Measurements from ENCODE around the gene PLEKHA7. TPM values are rescaled to one million over a fixed set of nuclear protein-coding genes. Genes with fewer than 3 reads are reported as not detected.

PLEKHA7 gene
- total RNA-seq, 2 experiments from 2014 or later = 0.13 TPM; not detected in 1

DNA sequence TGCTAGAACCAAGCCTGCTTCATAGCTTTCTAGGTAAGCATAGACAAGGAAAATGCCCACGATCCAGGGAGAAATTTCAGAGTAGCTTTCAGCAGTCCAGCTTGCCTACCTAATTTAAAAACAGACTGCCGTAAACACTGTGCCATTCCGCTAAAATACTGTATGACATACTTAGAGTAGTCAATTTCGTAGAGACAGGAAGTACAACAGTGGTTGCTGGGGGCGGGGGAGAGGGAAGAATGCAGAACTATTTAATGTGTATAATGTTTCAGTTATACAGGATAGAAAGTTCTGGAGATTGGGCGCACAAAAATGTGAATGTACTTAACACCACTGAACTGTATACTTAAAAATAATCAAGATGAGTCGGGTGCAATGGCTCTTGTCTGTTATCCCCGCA, 219.1 kb downstream of the PLEKHA7 start:
- no TSS peak for BruUV-seq (replicated peaks)
- H3K9me3 ChIP-seq (ENCODE audit: low read length) = no peaks in the 10 kb centered on the region
- DNase-seq (ENCODE audit: low spot score) = no peak
- H3K4me1 ChIP-seq (ENCODE audit: insufficient read depth, low read length, poor library complexity, severe bottlenecking) = no peaks in the 10 kb centered on the region
- H3K4me3 ChIP-seq (ENCODE audit: low read depth, low read length, poor library complexity, severe bottlenecking) = no peak overlapping the region
- TF ChIP-seq, protein P1, sequence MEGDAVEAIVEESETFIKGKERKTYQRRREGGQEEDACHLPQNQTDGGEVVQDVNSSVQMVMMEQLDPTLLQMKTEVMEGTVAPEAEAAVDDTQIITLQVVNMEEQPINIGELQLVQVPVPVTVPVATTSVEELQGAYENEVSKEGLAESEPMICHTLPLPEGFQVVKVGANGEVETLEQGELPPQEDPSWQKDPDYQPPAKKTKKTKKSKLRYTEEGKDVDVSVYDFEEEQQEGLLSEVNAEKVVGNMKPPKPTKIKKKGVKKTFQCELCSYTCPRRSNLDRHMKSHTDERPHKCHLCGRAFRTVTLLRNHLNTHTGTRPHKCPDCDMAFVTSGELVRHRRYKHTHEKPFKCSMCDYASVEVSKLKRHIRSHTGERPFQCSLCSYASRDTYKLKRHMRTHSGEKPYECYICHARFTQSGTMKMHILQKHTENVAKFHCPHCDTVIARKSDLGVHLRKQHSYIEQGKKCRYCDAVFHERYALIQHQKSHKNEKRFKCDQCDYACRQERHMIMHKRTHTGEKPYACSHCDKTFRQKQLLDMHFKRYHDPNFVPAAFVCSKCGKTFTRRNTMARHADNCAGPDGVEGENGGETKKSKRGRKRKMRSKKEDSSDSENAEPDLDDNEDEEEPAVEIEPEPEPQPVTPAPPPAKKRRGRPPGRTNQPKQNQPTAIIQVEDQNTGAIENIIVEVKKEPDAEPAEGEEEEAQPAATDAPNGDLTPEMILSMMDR (conservative IDR thresholded peaks at IDR 0.05; ENCODE audit: low read length) = no peak
- no peak for TF ChIP-seq EZH2phosphoT487 (IDR thresholded peaks at IDR 0.05; ENCODE audit: borderline replicate concordance, low read depth, low read length)
- H3K36me3 ChIP-seq (ENCODE audit: insufficient read depth, low read length) = no peaks in the 10 kb centered on the region
- intact Hi-C loops (cut with micrococcal nuclease; ENCODE audit: unreplicated experiment) = no loop called here
- H3K79me2 ChIP-seq (ENCODE audit: insufficient read depth, low read depth, low read length) = no peaks in the 10 kb centered on the region
- CTCF ChIA-PET (ENCODE audit: unreplicated experiment) = no interaction called here
- H2AFZ ChIP-seq (ENCODE audit: low read length) = no peak overlapping the region
- no peaks in the 10 kb centered on the region for H4K20me1 ChIP-seq (ENCODE audit: insufficient read depth, low read length)
- POLR2A ChIA-PET = no interaction called here
- H3K4me2 ChIP-seq (ENCODE audit: low read length) = no peak overlapping the region
- no peaks in the 10 kb centered on the region for H3K9me2 ChIP-seq (ENCODE audit: insufficient read depth, low read length)
- H3K27ac ChIP-seq (ENCODE audit: low read depth, low read length, poor library complexity, severe bottlenecking) = no peak overlapping the region

- ChIA-PET POLR2A (no interaction called here), CTCF (ENCODE audit: unreplicated experiment) (no interaction called here)
- Histone ChIP-seq H3K9me3 (ENCODE audit: low read length) (no peaks in the 10 kb centered on the region), H4K20me1 (ENCODE audit: insufficient read depth, low read length) (no peaks in the 10 kb centered on the region), H3K36me3 (ENCODE audit: insufficient read depth, low read length) (no peaks in the 10 kb centered on the region), H3K9me2 (ENCODE audit: insufficient read depth, low read length) (no peaks in the 10 kb centered on the region), H3K27ac (ENCODE audit: low read depth, low read length, poor library complexity, severe bottlenecking) (no peak overlapping the region), H3K4me3 (ENCODE audit: low read depth, low read length, poor library complexity, severe bottlenecking) (no peak overlapping the region), H3K4me1 (ENCODE audit: insufficient read depth, low read length, poor library complexity, severe bottlenecking) (no peaks in the 10 kb centered on the region), H3K4me2 (ENCODE audit: low read length) (no peak overlapping the region), H3K79me2 (ENCODE audit: insufficient read depth, low read depth, low read length) (no peaks in the 10 kb centered on the region), H2AFZ (ENCODE audit: low read length) (no peak overlapping the region)
- no peak for DNase-seq (ENCODE audit: low spot score)
- TF ChIP-seq, protein P1 (conservative IDR thresholded peaks at IDR 0.05; ENCODE audit: low read length) = no peak
- no peak for TF ChIP-seq EZH2phosphoT487 (IDR thresholded peaks at IDR 0.05; ENCODE audit: borderline replicate concordance, low read depth, low read length)
- no TSS peak for BruUV-seq (replicated peaks)
- intact Hi-C loops (cut with micrococcal nuclease; ENCODE audit: unreplicated experiment) = no loop called here
These were observed 220.0 kb downstream of the PLEKHA7 start for GRCh38 chr11:16794047-16794818.

DNA sequence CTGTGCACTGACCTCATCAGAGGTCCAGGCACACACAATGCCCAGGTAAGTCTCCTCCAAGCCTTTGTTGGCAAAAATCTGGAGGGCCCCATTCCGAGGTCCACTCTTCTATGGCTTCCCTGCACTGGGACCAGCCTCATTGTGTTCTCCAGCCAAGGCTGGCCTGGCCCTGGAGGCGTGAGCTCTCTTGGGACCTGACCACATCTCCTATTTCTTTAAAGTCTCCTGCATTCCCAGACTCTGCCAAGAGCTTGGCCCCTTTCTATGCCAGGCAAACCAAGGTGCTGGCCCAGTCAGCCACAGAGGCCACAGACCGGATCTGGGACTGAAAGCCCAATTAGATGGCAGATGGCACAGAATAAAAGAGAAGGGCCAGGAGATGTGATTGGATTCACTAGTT, 220.7 kb downstream of the PLEKHA7 start:
- Histone ChIP-seq H3K36me3 (ENCODE audit: insufficient read depth, low read length) (no peaks in the 10 kb centered on the region), H3K27ac (ENCODE audit: low read depth, low read length, poor library complexity, severe bottlenecking) (no peak overlapping the region), H4K20me1 (ENCODE audit: insufficient read depth, low read length) (no peaks in the 10 kb centered on the region), H3K9me3 (ENCODE audit: low read length) (no peaks in the 10 kb centered on the region), H3K4me1 (ENCODE audit: insufficient read depth, low read length, poor library complexity, severe bottlenecking) (no peaks in the 10 kb centered on the region), H3K4me3 (ENCODE audit: low read depth, low read length, poor library complexity, severe bottlenecking) (no peak overlapping the region), H3K79me2 (ENCODE audit: insufficient read depth, low read depth, low read length) (no peaks in the 10 kb centered on the region), H2AFZ (ENCODE audit: low read length) (no peak overlapping the region), H3K9me2 (ENCODE audit: insufficient read depth, low read length) (no peaks in the 10 kb centered on the region), H3K4me2 (ENCODE audit: low read length) (no peak overlapping the region)
- TF ChIP-seq, protein P1 (conservative IDR thresholded peaks at IDR 0.05; ENCODE audit: low read length) = no peak
- no peak for TF ChIP-seq EZH2phosphoT487 (IDR thresholded peaks at IDR 0.05; ENCODE audit: borderline replicate concordance, low read depth, low read length)
- CTCF ChIA-PET (ENCODE audit: unreplicated experiment) = no interaction called here
- intact Hi-C loops (cut with micrococcal nuclease; ENCODE audit: unreplicated experiment) = no loop called here
- no peak for DNase-seq (ENCODE audit: low spot score)
- POLR2A ChIA-PET = interaction anchor here (0.5 kb wide), 1 partner anchor 214 kb away, joined by 4 read pairs; no protein-coding TSS in a partner anchor
- BruUV-seq (replicated peaks) = no TSS peak
